Left kidney (tissue), 2 donors: ENCODE data around the gene CNTNAP1. TPM values are rescaled to one million over a fixed set of nuclear protein-coding genes. Genes with fewer than 3 reads are reported as not detected.

Source experiments
- DNase-seq: peaks from one replicate; pipeline ENCODE4 v3.0.0-alpha.2; 2013
- polyA plus RNA-seq: library from polyadenylated mRNA; unstranded; fragments of 120-200 nt; gene quantifications from one replicate; pipeline ENCODE4 v1.2.1, GENCODE V29; 2013; ENCODE audit not compliant: insufficient read length

Gene CNTNAP1
- polyA plus RNA-seq, 1 donor, result 8.8 TPM

DNA sequence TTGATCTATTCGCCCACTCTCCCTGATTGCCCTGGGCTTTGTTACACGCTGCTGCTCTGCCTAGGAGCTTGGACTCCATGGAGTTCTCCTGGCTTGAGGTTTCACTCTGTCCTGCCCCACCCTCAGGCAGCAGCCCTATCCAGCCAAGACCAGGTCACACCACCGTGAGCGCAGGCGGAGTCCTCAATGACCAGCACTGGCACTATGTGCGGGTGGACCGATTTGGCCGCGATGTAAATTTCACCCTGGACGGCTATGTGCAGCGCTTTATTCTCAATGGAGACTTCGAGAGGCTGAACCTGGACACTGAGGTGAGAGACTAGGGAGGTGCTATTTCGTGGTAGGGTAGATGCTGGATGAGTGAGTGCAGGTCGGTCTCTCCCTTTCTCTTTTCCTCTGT, 3.5 kb downstream of the CNTNAP1 start:
- DNase-seq, result no peak

DNA sequence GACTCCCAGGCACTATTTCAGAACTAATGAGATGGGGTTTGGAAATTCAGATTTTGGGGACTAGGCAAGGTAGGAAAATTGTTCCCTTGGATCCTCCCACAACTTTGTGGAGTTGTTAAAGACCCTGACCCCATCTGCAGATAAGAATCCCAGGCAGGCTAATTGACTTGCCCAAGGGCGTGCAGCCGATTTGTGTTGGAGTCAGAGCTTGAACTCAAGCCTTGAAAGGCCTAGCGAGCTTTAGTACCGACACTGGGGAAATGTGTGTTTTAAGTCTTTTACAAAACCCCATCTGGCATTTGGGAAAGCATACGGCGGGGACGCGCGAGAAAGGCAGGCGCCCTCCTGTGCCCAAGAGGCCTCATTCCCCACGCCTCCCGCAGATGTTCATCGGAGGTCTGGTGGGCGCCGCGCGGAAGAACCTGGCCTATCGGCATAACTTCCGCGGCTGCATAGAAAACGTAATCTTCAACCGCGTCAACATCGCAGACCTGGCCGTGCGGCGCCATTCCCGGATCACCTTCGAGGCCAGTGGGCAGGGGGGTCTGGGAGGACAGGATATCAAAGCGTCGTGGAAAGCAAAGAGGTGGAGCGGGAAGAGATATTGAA, 4.3 kb downstream of the CNTNAP1 start:
- no peak for DNase-seq

DNA sequence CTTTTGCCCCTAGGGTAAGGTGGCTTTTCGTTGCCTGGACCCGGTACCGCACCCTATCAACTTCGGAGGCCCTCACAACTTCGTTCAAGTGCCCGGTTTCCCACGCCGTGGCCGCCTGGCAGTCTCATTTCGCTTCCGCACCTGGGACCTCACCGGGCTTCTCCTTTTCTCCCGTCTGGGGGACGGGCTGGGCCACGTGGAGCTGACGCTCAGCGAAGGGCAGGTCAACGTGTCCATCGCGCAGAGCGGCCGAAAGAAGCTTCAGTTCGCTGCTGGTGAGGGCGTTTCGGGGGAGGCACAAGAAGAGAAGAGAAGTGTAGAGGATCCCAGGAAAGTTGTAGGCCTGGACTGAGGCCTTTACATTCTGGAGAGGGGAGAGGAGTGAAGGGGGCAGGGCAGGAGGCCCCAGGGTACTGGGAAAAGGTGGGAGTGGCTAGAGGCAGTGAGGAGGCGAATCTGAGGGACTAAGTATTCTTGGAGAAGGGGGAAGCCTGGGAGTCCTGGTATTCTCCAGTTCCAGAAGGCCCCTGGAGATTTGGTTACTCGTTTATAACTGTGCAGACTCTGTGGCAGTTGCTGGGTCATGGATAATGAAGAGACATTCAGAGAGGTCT, 5.5 kb downstream of the CNTNAP1 start:
- DNase-seq, result no peak

DNA sequence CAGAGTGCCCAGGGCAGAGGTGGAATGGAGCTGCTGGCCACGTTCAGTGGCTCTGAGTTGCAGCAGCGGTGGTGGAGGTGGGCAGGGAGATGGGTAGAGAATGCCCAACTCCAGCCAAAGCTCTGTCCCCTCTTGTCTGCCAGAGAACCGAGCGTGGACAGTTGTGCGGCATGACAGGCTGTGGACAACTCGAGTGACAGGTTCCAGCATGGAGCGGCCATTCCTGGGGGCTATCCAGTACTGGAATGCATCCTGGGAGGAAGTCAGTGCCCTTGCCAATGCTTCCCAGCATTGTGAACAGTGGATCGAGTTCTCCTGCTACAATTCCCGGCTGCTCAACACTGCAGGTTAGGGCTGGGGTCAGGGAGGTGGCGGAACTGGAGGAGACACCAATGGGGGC, 8.3 kb downstream of the CNTNAP1 start:
- no peak for DNase-seq

DNA sequence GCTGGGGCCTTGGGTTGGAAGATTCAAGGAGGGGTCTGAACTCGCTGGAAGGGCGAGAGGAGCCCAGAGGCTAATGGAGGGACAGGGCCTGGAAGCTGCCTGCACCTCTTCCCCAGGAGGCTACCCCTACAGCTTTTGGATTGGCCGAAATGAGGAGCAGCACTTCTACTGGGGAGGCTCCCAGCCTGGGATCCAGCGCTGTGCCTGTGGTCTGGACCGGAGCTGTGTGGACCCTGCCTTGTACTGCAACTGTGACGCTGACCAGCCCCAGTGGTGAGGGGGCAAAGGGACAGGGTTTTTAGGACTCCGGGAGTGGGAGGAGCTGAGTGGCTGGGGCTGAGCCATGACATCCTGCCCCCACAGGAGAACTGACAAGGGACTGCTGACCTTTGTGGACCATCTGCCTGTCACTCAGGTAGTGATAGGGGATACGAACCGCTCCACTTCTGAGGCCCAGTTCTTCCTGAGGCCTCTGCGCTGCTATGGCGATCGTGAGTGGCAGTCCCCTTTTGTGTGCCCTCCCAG, 8.8 kb downstream of the CNTNAP1 start:
- DNase-seq, result no peak

DNA sequence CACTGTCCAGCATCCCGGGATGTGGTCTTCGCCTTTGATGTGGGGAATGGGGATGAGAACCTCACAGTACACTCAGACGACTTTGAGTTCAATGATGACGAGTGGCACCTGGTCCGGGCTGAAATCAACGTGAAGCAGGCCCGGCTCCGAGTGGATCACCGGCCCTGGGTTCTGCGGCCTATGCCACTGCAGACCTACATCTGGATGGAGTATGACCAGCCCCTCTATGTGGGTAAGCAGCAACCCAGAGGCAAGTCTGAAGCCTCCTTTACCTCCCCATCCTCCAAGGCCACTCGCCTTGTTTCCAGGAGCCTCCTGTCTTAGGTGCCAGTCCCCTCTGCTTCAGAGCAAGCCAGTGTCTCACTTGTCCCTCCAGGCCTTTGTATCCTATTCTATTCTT, 10.2 kb downstream of the CNTNAP1 start:
- no peak for DNase-seq

DNA sequence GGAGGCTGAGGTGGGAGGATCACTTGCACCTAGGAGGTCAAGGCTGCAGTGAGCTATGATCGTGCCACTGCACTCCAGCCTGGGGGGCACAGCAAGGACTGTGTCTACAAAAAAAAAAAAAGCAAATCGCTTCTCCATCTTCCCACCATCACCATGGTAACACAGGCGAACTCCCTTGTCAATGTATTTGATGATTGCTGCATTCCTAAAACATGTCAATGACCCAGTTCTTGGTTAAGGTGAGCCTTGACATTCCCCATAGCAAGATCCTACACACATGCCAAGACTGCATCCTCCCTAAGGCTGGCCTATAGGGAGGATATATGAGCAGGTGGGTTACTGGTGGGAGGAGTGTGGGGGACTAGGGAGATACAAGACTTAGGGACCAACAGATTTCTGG, 12.2 kb downstream of the CNTNAP1 start:
- DNase-seq, result no peak

DNA sequence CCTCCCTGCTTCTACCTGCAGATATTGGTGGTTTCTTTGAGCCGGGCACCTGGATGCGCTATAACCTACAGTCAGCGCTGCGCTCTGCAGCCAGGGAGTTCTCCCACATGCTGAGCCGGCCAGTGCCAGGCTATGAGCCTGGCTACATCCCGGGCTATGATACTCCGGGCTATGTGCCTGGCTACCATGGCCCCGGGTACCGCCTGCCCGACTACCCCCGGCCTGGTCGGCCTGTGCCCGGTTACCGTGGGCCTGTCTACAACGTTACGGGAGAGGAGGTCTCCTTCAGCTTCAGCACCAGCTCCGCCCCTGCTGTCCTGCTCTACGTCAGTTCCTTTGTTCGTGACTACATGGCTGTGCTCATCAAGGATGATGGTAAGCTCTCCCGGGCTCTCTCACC, 13.2 kb downstream of the CNTNAP1 start:
- DNase-seq, result no peak

DNA sequence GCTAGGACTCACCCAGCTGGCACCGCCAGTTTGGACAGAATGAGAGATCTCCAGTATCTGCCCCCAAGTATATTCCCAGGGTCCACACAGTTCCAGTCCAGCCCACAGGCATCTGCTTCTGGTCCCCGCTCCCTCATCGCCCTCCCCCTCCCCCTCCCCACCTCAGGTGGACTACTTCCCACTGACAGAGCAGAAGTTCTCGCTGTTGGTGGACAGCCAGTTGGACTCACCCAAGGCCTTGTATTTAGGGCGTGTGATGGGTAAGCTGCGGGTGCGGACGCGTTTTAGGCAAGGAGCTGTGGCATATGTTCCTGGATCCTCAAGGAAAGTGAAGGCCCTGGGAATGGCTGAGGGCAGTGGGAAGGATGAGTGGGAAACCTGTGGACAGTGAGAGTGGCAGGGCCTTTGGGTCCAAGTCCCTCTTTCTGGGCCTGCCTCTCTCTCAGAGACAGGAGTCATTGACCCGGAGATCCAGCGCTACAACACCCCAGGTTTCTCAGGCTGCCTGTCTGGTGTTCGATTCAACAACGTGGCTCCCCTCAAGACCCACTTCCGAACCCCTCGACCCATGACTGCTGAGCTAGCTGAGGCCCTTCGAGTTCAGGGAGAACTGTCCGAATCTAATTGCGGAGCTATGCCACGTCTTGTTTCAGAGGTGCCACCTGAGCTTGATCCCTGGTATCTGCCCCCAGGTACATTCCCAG, 14.9 kb downstream of the CNTNAP1 start:
- DNase-seq, result no peak

DNA sequence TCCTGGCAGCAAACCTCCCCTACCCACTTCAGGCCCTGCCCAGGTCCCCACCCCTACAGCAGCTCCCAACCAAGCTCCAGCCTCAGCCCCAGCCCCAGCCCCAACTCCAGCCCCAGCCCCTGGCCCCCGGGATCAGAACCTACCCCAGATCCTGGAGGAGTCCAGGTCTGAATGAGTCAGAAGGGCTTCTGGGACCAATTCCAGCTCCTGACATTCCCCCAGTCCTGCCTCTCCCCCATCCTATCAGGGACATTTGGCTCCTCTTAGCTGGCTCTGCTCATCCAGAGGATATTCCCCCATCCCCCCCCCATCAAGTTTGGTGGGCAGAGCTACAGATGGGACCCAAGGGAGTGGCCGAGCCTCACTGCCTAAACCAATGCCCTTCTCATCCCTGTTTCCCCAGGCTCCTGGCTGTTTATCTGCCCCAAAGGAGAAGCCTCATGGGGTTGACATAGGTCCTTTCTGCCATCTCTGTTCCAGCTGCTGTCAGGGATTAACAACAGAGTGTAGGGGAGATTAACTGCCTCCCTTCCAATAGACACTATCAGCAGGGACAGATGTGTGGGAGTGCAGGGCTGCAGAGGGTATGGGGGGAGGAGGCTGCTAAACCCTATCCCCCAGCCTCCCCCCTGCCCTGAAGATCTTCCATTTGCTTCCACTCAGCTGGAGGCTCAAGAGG, 16.5 kb downstream of the CNTNAP1 start:
- DNase-seq, result no peak

DNA sequence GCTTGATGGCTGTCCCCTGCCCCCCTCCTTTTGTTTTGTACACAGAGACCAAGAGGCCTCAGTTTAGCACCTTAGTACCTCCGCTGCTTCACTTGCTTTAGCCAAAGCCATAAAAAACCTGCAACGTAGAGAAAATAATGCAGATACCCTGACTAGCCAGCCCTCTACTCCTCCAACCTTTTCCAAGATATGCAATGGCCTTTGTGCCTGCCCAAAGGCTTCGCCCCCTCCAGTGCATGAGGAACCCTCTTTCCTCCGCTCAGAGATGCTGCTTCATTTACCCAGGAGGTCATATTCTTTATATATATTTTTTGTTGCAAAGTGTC, 17.0 kb downstream of the CNTNAP1 start:
- no peak for DNase-seq

DNA sequence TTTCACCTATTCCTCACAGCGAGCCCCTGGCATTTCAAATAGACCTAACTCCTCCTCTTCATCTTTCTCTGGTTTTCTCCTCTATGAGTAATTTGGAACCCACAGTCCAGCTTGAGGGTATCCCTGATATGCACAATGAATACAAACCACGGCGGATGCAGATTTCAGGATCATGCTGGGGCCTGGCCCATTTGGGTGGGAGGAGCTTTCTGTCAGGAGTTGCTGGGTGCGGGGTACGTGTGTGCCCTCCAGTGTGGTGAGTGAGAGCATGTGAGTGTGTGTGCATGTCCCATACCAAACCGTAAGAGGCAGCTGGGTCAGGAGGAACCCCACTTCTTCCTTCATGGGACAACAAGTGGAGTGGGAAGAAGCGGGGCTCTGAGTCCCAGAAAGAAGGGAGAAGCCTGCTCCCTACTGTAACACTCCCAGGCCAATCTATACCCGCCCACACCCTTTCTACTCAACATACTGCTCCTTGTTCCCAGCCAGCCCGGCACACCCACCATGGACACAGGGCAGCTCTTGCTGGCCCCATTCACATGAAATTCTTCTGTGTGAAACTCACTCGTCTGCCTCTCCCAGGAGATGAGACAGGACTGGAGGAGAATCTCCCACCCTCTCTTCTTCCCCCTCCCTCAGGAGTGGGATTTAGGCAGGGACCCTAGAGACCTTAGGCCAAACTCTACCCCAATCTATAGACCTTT, 18.4 kb downstream of the CNTNAP1 start:
- DNase-seq, result no peak

DNA sequence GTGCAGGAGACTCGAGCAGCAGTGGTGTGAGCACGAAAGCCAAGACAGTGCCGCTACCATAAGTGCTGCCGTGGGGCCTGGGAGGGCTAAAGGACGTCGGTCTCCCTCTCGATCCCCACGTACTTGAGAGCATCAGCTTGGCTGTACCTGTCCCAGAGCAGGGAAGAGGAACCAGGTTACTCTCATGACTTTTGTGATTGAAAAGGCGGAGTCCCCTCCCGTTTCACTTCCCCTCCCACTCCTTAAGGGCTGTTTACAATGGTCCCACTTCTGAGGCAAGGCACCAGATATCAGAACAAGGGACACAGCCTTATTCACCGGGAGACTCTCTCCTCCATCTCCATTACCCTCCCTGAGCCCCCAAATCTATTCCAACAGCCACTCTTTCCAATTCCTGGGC, 20.1 kb downstream of the CNTNAP1 start:
- no peak for DNase-seq

DNA sequence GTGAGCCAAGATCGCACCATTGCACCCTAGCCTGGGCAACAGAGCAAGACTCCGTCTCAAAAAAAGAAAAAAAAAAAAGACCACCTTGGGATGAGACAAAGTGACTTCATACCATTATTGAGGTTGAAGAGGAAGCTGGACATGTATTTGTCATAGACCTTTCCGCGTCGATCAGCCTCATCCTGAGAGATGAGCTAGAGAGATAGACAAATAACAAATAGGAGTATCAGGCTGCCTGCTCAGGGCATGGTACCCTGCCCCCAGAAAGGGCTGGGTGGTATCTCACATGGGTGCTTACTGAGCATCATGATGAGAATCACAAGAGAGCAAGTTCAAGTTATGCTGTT, 22.1 kb downstream of the CNTNAP1 start:
- no peak for DNase-seq

DNA sequence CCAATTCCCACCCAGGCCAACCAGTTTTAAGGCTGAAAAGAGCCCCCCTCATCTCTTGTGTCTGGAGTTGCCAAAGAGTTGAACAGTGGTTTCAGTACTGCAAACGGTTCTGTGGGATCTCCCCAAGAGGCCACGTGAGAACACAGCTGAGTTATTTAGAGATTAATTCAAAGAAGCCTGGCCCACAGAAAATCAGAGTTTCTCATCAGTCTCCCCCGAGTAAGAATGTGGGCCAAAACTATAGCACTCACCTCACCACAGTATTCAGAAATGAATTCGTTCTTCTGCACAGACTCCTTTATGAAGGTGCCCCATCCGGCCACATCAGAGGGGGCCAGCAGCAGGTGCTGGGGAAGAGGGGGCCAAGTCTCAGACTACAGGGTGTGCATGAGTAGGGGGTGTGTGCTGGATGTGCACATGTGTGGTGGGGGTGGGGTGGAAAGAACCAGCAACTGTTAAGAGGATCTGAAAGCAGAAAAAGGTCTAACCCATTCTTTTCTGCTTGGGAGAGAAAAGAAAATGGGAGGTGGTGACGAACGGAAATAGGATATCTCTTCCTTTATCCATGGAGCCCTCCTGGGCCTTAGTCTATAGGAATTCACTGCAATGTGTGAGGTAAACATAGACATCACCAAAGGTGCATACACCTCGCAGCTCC, 22.6 kb downstream of the CNTNAP1 start:
- DNase-seq, result no peak

DNA sequence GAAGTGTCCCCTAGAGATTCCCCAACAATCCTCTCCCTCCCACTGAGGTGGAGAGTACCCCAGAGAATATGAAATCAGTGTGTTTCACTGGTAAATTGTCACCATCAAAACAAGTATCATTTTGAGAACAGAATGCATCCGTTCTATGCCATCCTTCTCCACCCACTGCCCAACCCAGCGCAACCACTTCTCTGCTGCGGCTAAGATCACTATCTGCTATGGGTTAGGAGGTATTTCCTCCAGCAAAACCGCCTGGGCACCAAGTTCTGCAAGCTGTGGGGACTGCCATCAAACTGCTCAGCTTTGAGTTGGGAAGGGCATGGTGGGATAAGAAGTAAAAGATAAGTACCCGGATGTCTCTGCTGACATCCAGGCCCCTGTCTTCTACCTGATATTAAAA, 24.4 kb downstream of the CNTNAP1 start:
- no peak for DNase-seq

DNA sequence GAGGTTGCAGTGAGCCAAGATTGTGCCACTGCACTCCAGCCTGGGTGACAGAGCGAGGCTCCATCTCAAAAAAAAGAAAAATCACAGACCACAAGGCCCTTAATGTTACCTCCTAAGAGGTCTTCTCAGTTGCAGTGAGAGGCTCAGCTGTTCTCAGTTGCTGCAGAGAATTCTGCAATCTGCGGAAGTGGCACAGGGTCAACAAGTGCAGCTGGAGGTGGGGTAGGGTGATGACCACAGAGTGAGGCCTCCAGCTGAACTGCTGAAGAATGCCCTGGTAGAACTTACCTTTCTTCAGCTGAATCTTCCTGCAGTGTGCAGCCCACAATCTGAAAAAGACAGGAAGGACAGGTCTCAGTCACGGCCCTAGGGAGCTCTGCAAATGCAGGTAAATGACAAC, 26.3 kb downstream of the CNTNAP1 start:
- DNase-seq, result no peak

DNA sequence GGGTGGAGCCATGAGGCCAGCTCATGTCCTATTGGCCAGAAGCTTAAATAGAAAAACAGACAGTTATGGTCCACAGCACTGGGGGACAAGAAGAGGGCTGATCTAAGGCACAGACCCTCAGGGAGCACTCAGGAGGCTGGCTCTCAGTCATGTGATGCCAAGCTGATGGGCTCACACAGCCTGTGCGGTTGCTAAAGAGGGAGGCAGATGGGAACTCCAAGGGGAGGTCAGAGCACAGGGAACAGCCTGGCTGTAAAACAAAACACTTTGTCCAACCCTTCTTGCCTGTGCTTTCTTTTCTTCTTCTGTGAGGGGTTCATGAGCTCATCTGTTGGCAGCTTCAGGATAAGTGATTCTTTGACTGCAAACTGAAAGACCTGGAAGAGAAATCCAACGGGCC, 27.2 kb downstream of the CNTNAP1 start:
- no peak for DNase-seq

DNA sequence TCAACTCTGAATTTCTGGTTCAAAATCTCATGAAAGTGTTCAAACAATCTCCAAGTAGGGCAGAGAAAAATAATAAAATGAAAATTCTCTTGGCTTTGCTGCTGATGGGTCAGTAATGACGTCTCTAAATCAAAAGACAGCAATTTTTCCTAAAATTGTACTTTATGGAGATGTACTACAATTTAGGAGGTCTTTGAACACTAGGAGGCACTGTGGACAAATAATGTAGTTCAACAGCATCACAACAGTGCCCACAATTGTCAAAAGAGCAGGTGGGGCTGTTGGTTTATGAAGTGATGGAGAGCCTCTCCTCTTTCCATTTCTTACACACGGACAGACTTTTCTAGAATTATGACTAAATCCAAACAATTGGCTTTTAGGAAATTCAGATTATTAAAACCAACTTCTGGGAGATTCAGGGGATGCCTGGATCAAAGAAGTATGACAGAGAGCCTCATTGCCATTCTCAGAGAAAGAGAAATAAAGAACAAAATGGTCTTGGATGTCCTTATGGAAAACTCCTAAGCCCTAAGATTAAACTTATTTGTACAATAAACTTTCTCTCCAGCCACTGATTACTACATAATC, 38.8 kb downstream of the CNTNAP1 start:
- DNase-seq, result peak; percentile 74

DNA sequence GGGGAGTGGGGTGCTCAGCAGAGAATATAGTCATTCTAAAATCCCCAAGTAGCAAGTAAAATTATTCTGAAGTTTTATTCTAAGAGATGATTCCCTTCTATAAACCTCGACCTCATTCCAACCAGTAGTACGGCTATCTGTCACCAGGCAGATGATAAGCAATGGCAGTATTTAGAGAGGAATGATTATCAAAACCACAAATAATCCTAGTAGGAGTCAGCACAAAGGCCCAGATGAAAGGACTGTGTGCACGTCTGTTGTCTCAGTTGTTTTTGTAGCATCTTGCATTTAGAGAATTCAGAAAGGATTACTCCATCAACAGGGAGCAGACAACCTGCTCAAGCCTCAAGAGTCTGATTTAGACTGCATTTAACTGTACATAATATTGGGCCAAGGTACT, 41.3 kb downstream of the CNTNAP1 start:
- DNase-seq, result no peak

DNA sequence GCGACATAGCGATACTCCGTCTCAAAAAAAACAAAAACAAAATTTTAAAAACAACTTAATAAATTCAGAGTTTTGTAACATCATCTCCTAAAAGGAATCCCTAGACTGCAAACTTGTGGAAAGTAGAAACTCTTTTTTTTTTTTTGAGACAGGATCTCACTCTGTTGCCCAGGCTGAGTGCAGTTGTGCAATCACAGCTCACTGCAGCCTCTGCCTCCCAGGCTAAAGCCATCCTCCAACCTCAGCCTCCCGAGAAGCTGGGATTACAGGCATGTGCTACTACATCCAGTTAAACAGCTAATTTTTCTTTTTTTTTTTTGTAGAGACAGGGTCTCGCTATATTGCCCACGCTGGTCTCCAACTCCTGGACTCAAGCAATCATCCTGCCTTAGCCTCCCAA, 42.8 kb downstream of the CNTNAP1 start:
- no peak for DNase-seq

DNA sequence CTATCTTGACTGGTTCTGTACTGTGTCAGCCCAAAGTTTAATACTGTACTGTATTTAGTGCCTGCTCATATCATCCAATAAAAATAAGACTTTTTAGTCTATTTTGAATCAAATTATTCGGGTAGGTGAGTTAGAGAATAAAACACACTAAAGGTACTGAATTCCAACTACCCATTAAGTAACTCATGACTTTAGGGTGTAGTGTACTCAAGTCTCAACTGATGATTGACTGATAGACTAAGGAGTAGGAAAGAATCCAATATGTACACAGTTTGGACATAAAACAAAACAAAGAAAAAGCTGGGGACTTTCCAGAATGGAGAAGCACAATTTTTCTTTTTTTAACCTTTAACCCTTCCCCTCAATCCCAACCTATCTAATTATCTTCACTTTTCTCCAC, 58.4 kb downstream of the CNTNAP1 start:
- DNase-seq, result no peak
